Measurements from ENCODE around the gene MOB1B.
"Not testable (repeated sequence)": the region's sequence is repeated elsewhere in the genome, so short reads cannot be mapped to it uniquely, and the experiment has no call there.

The MOB1B gene

DNA sequence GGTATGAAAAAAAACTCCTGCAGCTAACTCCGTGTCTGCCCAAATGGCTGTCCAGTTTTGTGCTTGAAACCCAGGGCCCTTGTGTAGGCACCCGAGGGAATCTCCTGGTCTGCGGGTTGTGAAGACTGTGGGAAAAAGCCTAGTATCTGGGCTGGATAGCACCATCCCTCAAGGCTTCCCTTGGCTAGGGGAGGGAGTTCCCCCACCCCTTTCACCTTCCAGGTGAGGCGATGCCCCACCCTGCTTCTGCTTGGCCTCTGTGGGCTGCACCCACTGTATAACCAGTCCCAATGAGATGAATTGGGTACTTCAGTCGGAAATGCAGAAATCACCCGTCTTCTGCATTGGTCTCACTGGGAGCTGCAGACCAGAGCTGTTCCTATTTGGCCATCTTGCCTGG lies 102.9 kb downstream of the MOB1B start:
- not testable (repeated sequence) for DNase-seq

DNA sequence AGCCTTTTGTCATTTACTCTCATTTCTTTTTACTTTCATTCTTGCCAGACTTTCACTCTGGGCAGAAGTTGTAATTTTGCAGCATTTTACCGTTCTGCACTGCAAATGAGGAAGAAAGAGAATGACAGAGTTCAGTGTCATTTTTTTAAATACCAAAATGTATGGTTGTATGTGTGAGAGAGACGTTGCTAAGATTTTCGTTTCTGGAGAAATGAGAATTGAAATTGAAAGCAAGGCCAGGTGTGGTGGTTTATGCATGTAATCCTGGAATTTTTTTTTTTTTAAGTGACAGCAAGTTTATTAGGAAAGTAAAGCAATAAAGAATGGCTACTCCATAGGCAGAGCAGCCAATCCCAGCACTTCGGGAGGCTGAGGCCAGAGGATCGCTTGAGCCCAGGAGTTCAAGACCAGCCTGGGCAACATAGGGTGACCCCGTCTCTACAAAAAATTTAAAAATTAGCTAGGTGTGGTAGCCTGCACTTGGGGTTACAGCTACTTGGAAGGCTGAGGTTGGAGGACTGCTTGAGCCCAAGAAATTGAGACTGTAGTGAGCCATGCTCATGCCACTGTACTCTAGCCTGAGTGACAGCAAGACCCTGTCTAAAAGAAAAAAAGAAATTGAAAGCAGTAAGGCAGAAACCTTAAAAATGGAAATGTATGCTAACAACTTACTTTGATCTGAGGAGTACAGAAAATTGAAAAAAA lies 104.2 kb downstream of the MOB1B start:
- DNase-seq = no peak

DNA sequence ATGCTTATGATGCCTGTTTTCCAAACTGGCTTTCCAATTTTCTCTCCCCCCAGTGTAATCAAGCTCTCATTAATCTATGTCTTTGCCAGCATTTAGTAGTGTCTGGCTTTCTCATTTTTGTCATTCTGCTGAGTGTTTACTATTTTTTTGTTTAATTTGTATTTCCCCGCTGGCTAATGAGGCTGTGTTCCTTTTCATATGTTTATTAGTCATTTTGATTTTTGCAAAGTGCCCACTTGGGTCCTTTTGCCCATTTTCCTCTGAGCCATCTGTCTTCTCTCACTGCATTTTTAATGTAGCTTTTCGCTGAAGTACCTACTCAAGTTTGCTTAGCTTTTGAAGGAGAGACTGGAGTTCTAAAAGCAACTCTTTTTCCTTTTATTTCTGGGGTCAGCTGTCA lies 106.0 kb downstream of the MOB1B start:
- DNase-seq = no peak

GRCh38 chr4:71009086-71009485 lies 106.9 kb downstream of the MOB1B start:
- no peak for DNase-seq

DNA sequence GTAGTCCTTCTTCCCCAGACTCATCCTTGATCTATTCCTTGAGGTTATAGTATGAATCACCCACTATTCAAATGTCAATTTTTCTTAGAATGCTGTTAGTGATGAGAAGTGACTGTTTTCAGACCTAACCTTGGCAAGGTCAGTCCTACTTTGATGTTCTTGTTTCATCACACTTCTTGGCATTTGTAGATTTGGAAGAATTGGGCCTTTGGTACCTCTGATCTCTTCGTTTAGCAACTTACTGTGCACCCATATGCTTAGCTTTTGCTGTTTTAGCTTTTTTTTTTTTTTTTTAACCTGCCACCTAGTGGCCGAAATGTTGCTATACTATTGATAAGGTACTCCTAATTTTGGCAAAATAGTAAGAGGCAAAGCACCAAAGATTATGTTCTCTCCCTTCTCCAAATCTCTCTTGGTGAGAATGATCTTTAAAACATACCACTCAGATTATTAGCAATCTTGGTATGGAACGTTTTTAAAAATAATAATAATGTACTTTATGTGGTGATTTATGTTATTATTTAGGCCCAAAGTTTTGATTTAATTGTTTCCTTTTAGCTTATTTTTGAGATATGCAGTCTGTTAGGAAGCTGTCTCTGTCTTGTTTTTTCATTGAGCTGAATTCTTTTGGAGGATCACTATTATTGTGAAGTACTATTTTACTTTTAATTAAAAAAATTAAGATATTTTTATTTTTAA lies 107.9 kb downstream of the MOB1B start:
- no peak for DNase-seq

- DNase-seq = no peak
These were observed 109.3 kb downstream of the MOB1B start for GRCh38 chr4:71011451-71011850.

GRCh38 chr4:71017391-71017790 lies 115.2 kb downstream of the MOB1B start:
- DNase-seq = not testable (repeated sequence)

GRCh38 chr4:71020611-71021010 lies 118.4 kb downstream of the MOB1B start:
- no peak for DNase-seq

GRCh38 chr4:71025654-71026053 lies 123.5 kb downstream of the MOB1B start:
- DNase-seq = no peak

DNA sequence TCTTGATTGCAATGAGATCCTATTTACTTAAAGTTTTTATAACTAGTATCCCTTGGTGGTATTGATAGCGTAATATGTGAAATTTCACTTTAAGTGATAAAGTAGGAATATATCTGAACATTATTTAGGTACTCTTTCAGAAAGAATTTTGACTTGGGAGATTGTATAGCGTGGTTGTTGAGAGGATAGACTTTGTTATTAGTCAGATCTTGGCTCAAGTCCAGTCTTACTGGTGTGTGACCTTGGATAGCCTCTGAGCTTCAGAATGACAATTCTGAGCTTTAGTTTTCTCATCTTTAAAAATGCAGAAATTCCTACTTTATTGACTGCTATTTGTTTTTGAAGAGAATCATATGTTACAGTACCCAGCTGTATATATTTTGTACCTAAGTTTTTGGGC lies 123.9 kb downstream of the MOB1B start:
- DNase-seq = no peak

- DNase-seq = no peak
These were observed 125.4 kb downstream of the MOB1B start for GRCh38 chr4:71027611-71028010.

- no peak for DNase-seq
These were observed 127.3 kb downstream of the MOB1B start for GRCh38 chr4:71029504-71029903.

GRCh38 chr4:71032106-71032505 lies 129.9 kb downstream of the MOB1B start:
- DNase-seq = not testable (repeated sequence)
